HepG2 (cell line): ENCODE results near the gene POLDIP3. TPM values are rescaled to one million over a fixed set of nuclear protein-coding genes. Genes with fewer than 3 reads are reported as not detected.

Source experiments
- EP300 ChIP-seq, 3 experiments: sonication (generic) in 1 of 3; formaldehyde crosslinking in 1 of 3; IDR thresholded peaks; 2 replicates each; pipeline versions ENCODE4 v1.5.1 to v1.6.1; 2011 to 2020; ENCODE audit warnings: low read depth in 2 of 3, low read length in 2 of 3, borderline replicate concordance in 1 of 3, improper control_type of control experiment in 1 of 3, mild to moderate bottlenecking in 1 of 3, missing genetic modification reagents in 1 of 3, moderate library complexity in 1 of 3
- GPN1 ChIP-seq: sonication (generic); formaldehyde crosslinking; IDR thresholded peaks from 2 replicates; pipeline ENCODE4 v1.5.1; 2020; ENCODE audit warnings: missing genetic modification reagents, borderline replicate concordance
- KLF15 ChIP-seq: sonication (generic); formaldehyde crosslinking; IDR thresholded peaks from 2 replicates; pipeline ENCODE4 v1.8.1; 2023; ENCODE audit warnings: borderline replicate concordance, mild to moderate bottlenecking, inconsistent platforms, missing genetic modification reagents, mixed read lengths
- KMT2A ChIP-seq: sonication (generic); formaldehyde crosslinking; IDR thresholded peaks from 2 replicates; pipeline ENCODE4 v1.4.0; 2020; ENCODE audit warnings: missing genetic modification reagents
- NRL ChIP-seq: sonication (generic); formaldehyde crosslinking; IDR thresholded peaks from 2 replicates; pipeline ENCODE4 v1.5.0; 2020; ENCODE audit warnings: missing genetic modification reagents, mild to moderate bottlenecking, moderate library complexity, borderline replicate concordance
- RELA ChIP-seq: sonication (generic); formaldehyde crosslinking; IDR thresholded peaks from 2 replicates; pipeline ENCODE4 v1.4.0; 2020; ENCODE audit warnings: missing genetic modification reagents
- SP1 ChIP-seq, 2 experiments: fragments of 450-650 bp in 1 of 2; sonication (generic) in 1 of 2; formaldehyde crosslinking in 1 of 2; IDR thresholded peaks; 2 replicates each; pipeline versions ENCODE4 v1.4.0 to v1.6.1; 2016 to 2020; ENCODE audit warnings: missing genetic modification reagents in 1 of 2
- THYN1 ChIP-seq: sonication (generic); formaldehyde crosslinking; IDR thresholded peaks from 2 replicates; pipeline ENCODE4 v1.8.1; 2023; ENCODE audit warnings: low read depth, mild to moderate bottlenecking, moderate library complexity, missing genetic modification reagents, borderline replicate concordance
- ZBTB20 ChIP-seq: sonication (generic); formaldehyde crosslinking; IDR thresholded peaks from 2 replicates; pipeline ENCODE4 v1.8.1; 2023; ENCODE audit warnings: missing genetic modification reagents, low read depth, mild to moderate bottlenecking, borderline replicate concordance
- ZNF331 ChIP-seq: sonication (generic); formaldehyde crosslinking; IDR thresholded peaks from 2 replicates; pipeline ENCODE4 v1.4.0; 2020; ENCODE audit warnings: missing genetic modification reagents
- ZNF543 ChIP-seq: sonication (generic); formaldehyde crosslinking; IDR thresholded peaks from 2 replicates; pipeline ENCODE4 v1.4.0; 2020; ENCODE audit warnings: mild to moderate bottlenecking, missing genetic modification reagents
- ZNF550 ChIP-seq: sonication (generic); formaldehyde crosslinking; IDR thresholded peaks from 2 replicates; pipeline ENCODE4 v1.4.0; 2020; ENCODE audit warnings: mild to moderate bottlenecking, missing genetic modification reagents, borderline replicate concordance
- ZNF850 ChIP-seq: sonication (generic); formaldehyde crosslinking; conservative IDR thresholded peaks from 2 replicates; pipeline ENCODE4 v1.9.0; 2021; ENCODE audit warnings: mild to moderate bottlenecking, missing genetic modification reagents
- polyA plus RNA-seq, 8 experiments: library from polyadenylated mRNA; depleted of rRNA in 3 of 8; stranded (reverse) in 7 of 8; unstranded in 1 of 8; fragments of >200 nt; fragmentation: Illumina TruSeq in 4 of 8; extraction: Trizol in 4 of 8; gene quantifications; 2 replicates each; pipeline versions ENCODE4 v1.2.1 to v1.2.3, GENCODE V29; 2011 to 2016; ENCODE audit warnings: low read depth in 4 of 8, missing spikeins in 1 of 8, mixed read lengths in 1 of 8; ENCODE audit not compliant: insufficient read depth in 1 of 8
- total RNA-seq, 5 experiments: library from RNA; depleted of rRNA; stranded (reverse); fragments of >200 nt; fragmentation: Illumina TruSeq; extraction: Trizol; gene quantifications; 2 replicates each; pipeline ENCODE4 v1.2.3, GENCODE V29; 2016; ENCODE audit warnings: low read depth in 1 of 5
- TF ChIP-seq, protein P1 (sequence below): sonication (generic); formaldehyde crosslinking; IDR thresholded peaks from 2 replicates; pipeline ENCODE4 v1.8.1; 2023; ENCODE audit warnings: mild to moderate bottlenecking, missing genetic modification reagents
- TF ChIP-seq, protein P2 (sequence below): IDR thresholded peaks from 2 replicates; pipeline ENCODE4 v1.6.1; 2018; ENCODE audit warnings: missing genetic modification reagents, mild to moderate bottlenecking, missing compliant biosample characterization
- TF ChIP-seq, protein P3 (sequence below): sonication (generic); formaldehyde crosslinking; IDR thresholded peaks from 2 replicates; pipeline ENCODE4 v1.8.1; 2023; ENCODE audit warnings: mild to moderate bottlenecking, missing genetic modification reagents
- TF ChIP-seq, protein P4 (sequence below): sonication (generic); formaldehyde crosslinking; IDR thresholded peaks from 2 replicates; pipeline ENCODE4 v1.8.0; 2022; ENCODE audit warnings: mild to moderate bottlenecking, missing genetic modification reagents, moderate library complexity
- TF ChIP-seq, protein P5 (sequence below): conservative IDR thresholded peaks from 2 replicates; pipeline ENCODE4 v1.6.1; 2018; ENCODE audit warnings: missing genetic modification reagents

The POLDIP3 gene
- total and polyA plus RNA-seq, 2 of the 13 experiments (the other 11 are each of a cell fraction or from before 2014, with no cell fraction given) = 45.8 to 47.4 TPM

DNA sequence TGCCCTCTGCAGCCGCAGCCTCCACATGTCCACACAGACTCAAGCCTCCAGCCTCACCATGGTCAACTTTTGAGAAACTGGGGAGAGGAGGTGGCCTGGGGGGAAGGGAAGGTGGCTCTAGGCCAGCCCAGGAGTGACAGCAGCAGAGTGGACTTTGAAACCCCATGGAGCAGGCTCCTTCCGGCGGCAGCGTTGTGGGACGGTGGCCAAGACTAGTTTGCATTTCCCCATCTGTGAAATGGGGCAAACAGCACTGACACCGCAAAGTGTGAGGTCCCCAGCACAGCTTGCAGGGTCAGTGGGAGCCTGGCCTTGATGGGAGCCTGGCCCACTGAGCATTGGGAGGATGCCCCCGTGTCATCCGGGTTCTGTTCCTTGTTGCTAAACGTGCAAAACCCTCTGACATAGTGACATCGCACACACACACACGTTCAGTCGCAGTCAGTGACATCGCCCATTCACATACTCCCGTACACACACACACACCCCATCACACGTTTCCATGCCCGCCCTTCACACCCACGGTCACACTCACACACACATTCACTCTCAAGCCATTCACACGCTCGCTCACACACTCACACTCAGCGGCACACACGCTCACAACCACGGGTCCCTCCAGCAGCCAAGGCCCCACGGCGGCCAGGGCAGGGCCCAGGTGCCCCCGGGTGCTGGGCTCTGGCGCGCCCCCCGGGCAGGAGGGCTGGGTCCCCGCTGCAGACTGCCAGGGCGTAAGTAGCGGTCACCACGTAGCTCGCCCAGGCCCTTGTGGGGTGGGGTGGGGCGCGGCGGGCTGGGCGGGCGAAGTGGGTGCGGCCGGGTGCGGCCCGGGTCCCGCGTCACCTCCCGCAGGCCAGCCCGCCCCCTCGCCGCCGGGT lies 33.9 kb upstream of the POLDIP3 start (continued):
- TF ChIP-seq GPN1 (CRISPR knock-in tag) = no peak
- TF ChIP-seq, protein P1, sequence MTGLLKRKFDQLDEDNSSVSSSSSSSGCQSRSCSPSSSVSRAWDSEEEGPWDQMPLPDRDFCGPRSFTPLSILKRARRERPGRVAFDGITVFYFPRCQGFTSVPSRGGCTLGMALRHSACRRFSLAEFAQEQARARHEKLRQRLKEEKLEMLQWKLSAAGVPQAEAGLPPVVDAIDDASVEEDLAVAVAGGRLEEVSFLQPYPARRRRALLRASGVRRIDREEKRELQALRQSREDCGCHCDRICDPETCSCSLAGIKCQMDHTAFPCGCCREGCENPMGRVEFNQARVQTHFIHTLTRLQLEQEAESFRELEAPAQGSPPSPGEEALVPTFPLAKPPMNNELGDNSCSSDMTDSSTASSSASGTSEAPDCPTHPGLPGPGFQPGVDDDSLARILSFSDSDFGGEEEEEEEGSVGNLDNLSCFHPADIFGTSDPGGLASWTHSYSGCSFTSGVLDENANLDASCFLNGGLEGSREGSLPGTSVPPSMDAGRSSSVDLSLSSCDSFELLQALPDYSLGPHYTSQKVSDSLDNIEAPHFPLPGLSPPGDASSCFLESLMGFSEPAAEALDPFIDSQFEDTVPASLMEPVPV (CRISPR knock-in tag) = peak; percentile 75; the same call in 1 of the 2 replicates
- TF ChIP-seq ZNF331 (CRISPR knock-in tag) = peak; percentile 56; the same call in 1 of the 2 replicates
- 0 out of 2 replicates have a peak, but pooled peaks have one; percentile 3 for TF ChIP-seq KLF15 (CRISPR knock-in tag)
- TF ChIP-seq THYN1 (CRISPR knock-in tag) = no peak
- TF ChIP-seq, protein P2, sequence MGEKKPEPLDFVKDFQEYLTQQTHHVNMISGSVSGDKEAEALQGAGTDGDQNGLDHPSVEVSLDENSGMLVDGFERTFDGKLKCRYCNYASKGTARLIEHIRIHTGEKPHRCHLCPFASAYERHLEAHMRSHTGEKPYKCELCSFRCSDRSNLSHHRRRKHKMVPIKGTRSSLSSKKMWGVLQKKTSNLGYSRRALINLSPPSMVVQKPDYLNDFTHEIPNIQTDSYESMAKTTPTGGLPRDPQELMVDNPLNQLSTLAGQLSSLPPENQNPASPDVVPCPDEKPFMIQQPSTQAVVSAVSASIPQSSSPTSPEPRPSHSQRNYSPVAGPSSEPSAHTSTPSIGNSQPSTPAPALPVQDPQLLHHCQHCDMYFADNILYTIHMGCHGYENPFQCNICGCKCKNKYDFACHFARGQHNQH (CRISPR knock-in tag) = peak; percentile 60; the same call in 1 of the 2 replicates
- TF ChIP-seq NRL (CRISPR knock-in tag) = peak; percentile 13; the same call in 1 of the 2 replicates
- TF ChIP-seq, protein P3, sequence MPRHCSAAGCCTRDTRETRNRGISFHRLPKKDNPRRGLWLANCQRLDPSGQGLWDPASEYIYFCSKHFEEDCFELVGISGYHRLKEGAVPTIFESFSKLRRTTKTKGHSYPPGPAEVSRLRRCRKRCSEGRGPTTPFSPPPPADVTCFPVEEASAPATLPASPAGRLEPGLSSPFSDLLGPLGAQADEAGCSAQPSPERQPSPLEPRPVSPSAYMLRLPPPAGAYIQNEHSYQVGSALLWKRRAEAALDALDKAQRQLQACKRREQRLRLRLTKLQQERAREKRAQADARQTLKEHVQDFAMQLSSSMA (CRISPR knock-in tag) = peak; percentile 71; the same call in 1 of the 2 replicates
- TF ChIP-seq, protein P4, sequence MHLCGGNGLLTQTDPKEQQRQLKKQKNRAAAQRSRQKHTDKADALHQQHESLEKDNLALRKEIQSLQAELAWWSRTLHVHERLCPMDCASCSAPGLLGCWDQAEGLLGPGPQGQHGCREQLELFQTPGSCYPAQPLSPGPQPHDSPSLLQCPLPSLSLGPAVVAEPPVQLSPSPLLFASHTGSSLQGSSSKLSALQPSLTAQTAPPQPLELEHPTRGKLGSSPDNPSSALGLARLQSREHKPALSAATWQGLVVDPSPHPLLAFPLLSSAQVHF (CRISPR knock-in tag) = no peak
- TF ChIP-seq RELA (CRISPR knock-in tag) = peak; percentile 69; the same call in 1 of the 2 replicates
- TF ChIP-seq, protein P5, sequence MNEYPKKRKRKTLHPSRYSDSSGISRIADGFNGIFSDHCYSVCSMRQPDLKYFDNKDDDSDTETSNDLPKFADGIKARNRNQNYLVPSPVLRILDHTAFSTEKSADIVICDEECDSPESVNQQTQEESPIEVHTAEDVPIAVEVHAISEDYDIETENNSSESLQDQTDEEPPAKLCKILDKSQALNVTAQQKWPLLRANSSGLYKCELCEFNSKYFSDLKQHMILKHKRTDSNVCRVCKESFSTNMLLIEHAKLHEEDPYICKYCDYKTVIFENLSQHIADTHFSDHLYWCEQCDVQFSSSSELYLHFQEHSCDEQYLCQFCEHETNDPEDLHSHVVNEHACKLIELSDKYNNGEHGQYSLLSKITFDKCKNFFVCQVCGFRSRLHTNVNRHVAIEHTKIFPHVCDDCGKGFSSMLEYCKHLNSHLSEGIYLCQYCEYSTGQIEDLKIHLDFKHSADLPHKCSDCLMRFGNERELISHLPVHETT (CRISPR knock-in tag) = peak; percentile 73; the same call in 1 of the 2 replicates
- TF ChIP-seq ZNF543 (CRISPR knock-in tag) = no peak
- no peak for TF ChIP-seq KMT2A
- peak in 1 of 2 experiments; percentile 58; a peak in 1 of 4 replicates for TF ChIP-seq EP300 (IDR thresholded peaks at IDR 0.05; ENCODE audit: low read depth in 2 of 2, low read length in 2 of 2)
- peak; percentile 61; the same call in 1 of the 2 replicates for TF ChIP-seq EP300 (CRISPR knock-in tag; IDR thresholded peaks at IDR 0.05; ENCODE audit: borderline replicate concordance)
- no peak for TF ChIP-seq ZNF850 (CRISPR knock-in tag)
- TF ChIP-seq SP1 (IDR thresholded peaks at IDR 0.05) = no peak
- peak; percentile 27; the same call in 1 of the 2 replicates for TF ChIP-seq SP1 (CRISPR knock-in tag; IDR thresholded peaks at IDR 0.05)
- TF ChIP-seq ZNF550 (CRISPR knock-in tag) = 0 out of 2 replicates have a peak, but pooled peaks have one; percentile 68
- peak; percentile 66; the same call in 1 of the 2 replicates for TF ChIP-seq ZBTB20
